K562 (cell line): ENCODE measurements around the gene NPAS3. TPM values are rescaled to one million over a fixed set of nuclear protein-coding genes. Genes with fewer than 3 reads are reported as not detected.

Experiments used
- ARNT ChIP-seq, 2 experiments: fragments of 450-650 bp; IDR thresholded peaks; 2 replicates each; pipeline ENCODE4 v1.6.1; 2016; ENCODE audit warnings: mild to moderate bottlenecking in 1 of 2
- HIVEP1 ChIP-seq: fragments of 250-450 bp; sonication (Bioruptor Pico); IDR thresholded peaks from 2 replicates; pipeline ENCODE4 v1.4.0; 2020; ENCODE audit warnings: mild to moderate bottlenecking
- RAD21 ChIP-seq, 2 experiments: fragments of 250-450 bp in 1 of 2; fragments of 450-650 bp in 1 of 2; sonication (Bioruptor Pico) in 1 of 2; formaldehyde crosslinking in 1 of 2; IDR thresholded peaks in 1 of 2; conservative IDR thresholded peaks in 1 of 2; 2 replicates each; pipeline versions ENCODE4 v1.4.0 to v1.8.0; 2020 to 2022; ENCODE audit warnings: mild to moderate bottlenecking in 2 of 2, moderate library complexity in 1 of 2
- SAFB ChIP-seq: fragments of 200-400 bp; formaldehyde crosslinking; IDR thresholded peaks from 2 replicates; pipeline ENCODE4 v1.6.1; 2017; ENCODE audit warnings: low read depth, low read length, borderline replicate concordance
- SMC3 ChIP-seq: conservative IDR thresholded peaks from 2 replicates; pipeline ENCODE4 v1.6.1; 2011; ENCODE audit warnings: low read depth, low read length, improper control_type of control experiment; ENCODE audit not compliant: insufficient read depth
- SUPT5H ChIP-seq: fragments of 450-650 bp; IDR thresholded peaks from 2 replicates; pipeline ENCODE4 v1.6.1; 2016
- TBL1XR1 ChIP-seq, 2 experiments: IDR thresholded peaks; 2 replicates each; pipeline ENCODE4 v1.6.1; 2012; ENCODE audit warnings: improper control_type of control experiment in 2 of 2, low read length in 2 of 2, mild to moderate bottlenecking in 1 of 2
- TBP ChIP-seq: optimal IDR thresholded peaks from 2 replicates; pipeline ENCODE3; 2011; ENCODE audit warnings: low read depth, low read length, improper control_type of control experiment
- ZBTB11 ChIP-seq, 3 experiments: fragments of 200-800 bp in 1 of 3; fragments of 250-450 bp in 1 of 3; fragments of 450-650 bp in 1 of 3; sonication (Bioruptor Pico) in 1 of 3; sonication (Bioruptor generic) in 1 of 3; formaldehyde crosslinking in 1 of 3; IDR thresholded peaks; 2 replicates each; pipeline versions ENCODE4 v1.6.1 to v1.8.0; 2016 to 2022; ENCODE audit warnings: mild to moderate bottlenecking in 2 of 3, missing genetic modification characterization in 2 of 3, missing compliant biosample characterization in 1 of 3, moderate library complexity in 1 of 3
- ZNF146 ChIP-seq: IDR thresholded peaks from one replicate; pipeline ENCODE4 v1.6.1; 2018; ENCODE audit warnings: missing compliant biosample characterization; ENCODE audit not compliant: unreplicated experiment
- ZNF280B ChIP-seq: fragments of 250-450 bp; sonication (Bioruptor Pico); IDR thresholded peaks from 2 replicates; pipeline ENCODE4 v1.5.1; 2021; ENCODE audit warnings: mild to moderate bottlenecking
- ZNF655 ChIP-seq: fragments of 250-450 bp; sonication (Bioruptor Pico); IDR thresholded peaks from 2 replicates; pipeline ENCODE4 v1.5.0; 2021
- ZNF79 ChIP-seq: fragments of 250-450 bp; sonication (Bioruptor Pico); IDR thresholded peaks from 2 replicates; pipeline ENCODE4 v1.4.0; 2020; ENCODE audit warnings: low read depth, mild to moderate bottlenecking, moderate library complexity
- polyA plus RNA-seq, 8 experiments: library from polyadenylated mRNA; depleted of rRNA in 4 of 8; stranded (reverse) in 5 of 8; unstranded in 3 of 8; fragments of >200 nt; fragmentation: Nextera tagmentation in 2 of 8; fragmentation: Illumina TruSeq in 1 of 8; extraction: Ambion mirVana in 2 of 8; extraction: Trizol in 1 of 8; gene quantifications; 2 replicates each; pipeline versions ENCODE4 v1.2.1 to v1.2.3, GENCODE V29; 2011 to 2014; ENCODE audit warnings: inconsistent platforms in 1 of 8, missing spikeins in 1 of 8
- total RNA-seq, 7 experiments: library from RNA; depleted of rRNA in 6 of 7; stranded (reverse); fragments of >200 nt in 6 of 7; fragmentation: Illumina TruSeq in 2 of 7; extraction: Trizol in 2 of 7; gene quantifications; 2 replicates each; pipeline versions ENCODE4 v1.2.1 to v1.2.3, GENCODE V29; 2011 to 2021; ENCODE audit warnings: low replicate concordance in 1 of 7
- TF ChIP-seq, protein P1 (sequence below), 3 experiments: IDR thresholded peaks in 2 of 3; conservative IDR thresholded peaks in 1 of 3; 2 replicates each; pipeline ENCODE4 v1.5.1; 2011 to 2012; ENCODE audit warnings: low read length in 3 of 3, mild to moderate bottlenecking in 3 of 3, control low read depth in 2 of 3, improper control_type of control experiment in 1 of 3, inconsistent platforms in 1 of 3, low read depth in 1 of 3, mixed read lengths in 1 of 3, moderate library complexity in 1 of 3; ENCODE audit not compliant: insufficient read depth in 2 of 3
- TF ChIP-seq, protein P2 (sequence below): sonication (generic); formaldehyde crosslinking; IDR thresholded peaks from 2 replicates; pipeline ENCODE4 v1.9.0; 2022; ENCODE audit warnings: mild to moderate bottlenecking, missing genetic modification reagents
- TF ChIP-seq, protein P3 (sequence below): fragments of 450-650 bp; formaldehyde crosslinking; IDR thresholded peaks from 2 replicates; pipeline ENCODE4 v1.4.0; 2020; ENCODE audit warnings: mild to moderate bottlenecking, moderate library complexity

The NPAS3 gene
- total and polyA plus RNA-seq, 9 of the 15 experiments (the other 6 are each of a cell fraction or from before 2014, with no cell fraction given), result 0.04 TPM; not detected in 8

- TF ChIP-seq, protein P1, sequence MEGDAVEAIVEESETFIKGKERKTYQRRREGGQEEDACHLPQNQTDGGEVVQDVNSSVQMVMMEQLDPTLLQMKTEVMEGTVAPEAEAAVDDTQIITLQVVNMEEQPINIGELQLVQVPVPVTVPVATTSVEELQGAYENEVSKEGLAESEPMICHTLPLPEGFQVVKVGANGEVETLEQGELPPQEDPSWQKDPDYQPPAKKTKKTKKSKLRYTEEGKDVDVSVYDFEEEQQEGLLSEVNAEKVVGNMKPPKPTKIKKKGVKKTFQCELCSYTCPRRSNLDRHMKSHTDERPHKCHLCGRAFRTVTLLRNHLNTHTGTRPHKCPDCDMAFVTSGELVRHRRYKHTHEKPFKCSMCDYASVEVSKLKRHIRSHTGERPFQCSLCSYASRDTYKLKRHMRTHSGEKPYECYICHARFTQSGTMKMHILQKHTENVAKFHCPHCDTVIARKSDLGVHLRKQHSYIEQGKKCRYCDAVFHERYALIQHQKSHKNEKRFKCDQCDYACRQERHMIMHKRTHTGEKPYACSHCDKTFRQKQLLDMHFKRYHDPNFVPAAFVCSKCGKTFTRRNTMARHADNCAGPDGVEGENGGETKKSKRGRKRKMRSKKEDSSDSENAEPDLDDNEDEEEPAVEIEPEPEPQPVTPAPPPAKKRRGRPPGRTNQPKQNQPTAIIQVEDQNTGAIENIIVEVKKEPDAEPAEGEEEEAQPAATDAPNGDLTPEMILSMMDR (IDR thresholded peaks at IDR 0.05 in 2 of 3, conservative IDR thresholded peaks at IDR 0.05 in 1 of 3; ENCODE audit: insufficient read depth in 2 of 3, low read depth in 1 of 3, low read length in 3 of 3), result peak; percentile 63 to 80 (median 66)
- TF ChIP-seq, protein P2, sequence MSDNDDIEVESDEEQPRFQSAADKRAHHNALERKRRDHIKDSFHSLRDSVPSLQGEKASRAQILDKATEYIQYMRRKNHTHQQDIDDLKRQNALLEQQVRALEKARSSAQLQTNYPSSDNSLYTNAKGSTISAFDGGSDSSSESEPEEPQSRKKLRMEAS (CRISPR knock-in tag), result no peak
- TF ChIP-seq RAD21 (CRISPR knock-in tag; conservative IDR thresholded peaks at IDR 0.05 in 1 of 2, IDR thresholded peaks at IDR 0.05 in 1 of 2) (peak; percentile 66 to 77), HIVEP1 (CRISPR knock-in tag) (no peak), SUPT5H (no peak), ARNT (IDR thresholded peaks at IDR 0.05) (no peak), TBL1XR1 (IDR thresholded peaks at IDR 0.05; ENCODE audit: low read length in 2 of 2) (no peak), SMC3 (peak; percentile 61), ZNF280B (CRISPR knock-in tag) (no peak), TBP (no peak), SAFB (0 out of 2 replicates have a peak, but pooled peaks have one; percentile 64), ZNF655 (CRISPR knock-in tag) (no peak), ZNF146 (CRISPR knock-in tag) (no peak), ZNF79 (CRISPR knock-in tag) (no peak), ZBTB11 (CRISPR knock-in tag; IDR thresholded peaks at IDR 0.05) (no peak)
- TF ChIP-seq, protein P3, sequence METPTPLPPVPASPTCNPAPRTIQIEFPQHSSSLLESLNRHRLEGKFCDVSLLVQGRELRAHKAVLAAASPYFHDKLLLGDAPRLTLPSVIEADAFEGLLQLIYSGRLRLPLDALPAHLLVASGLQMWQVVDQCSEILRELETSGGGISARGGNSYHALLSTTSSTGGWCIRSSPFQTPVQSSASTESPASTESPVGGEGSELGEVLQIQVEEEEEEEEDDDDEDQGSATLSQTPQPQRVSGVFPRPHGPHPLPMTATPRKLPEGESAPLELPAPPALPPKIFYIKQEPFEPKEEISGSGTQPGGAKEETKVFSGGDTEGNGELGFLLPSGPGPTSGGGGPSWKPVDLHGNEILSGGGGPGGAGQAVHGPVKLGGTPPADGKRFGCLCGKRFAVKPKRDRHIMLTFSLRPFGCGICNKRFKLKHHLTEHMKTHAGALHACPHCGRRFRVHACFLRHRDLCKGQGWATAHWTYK (CRISPR knock-in tag), result no peak
These were observed 900.8 kb downstream of the NPAS3 start (continued) for GRCh38 chr14:33839193-33840076.
